ENCODE measurements around the gene COPS2.

DNA sequence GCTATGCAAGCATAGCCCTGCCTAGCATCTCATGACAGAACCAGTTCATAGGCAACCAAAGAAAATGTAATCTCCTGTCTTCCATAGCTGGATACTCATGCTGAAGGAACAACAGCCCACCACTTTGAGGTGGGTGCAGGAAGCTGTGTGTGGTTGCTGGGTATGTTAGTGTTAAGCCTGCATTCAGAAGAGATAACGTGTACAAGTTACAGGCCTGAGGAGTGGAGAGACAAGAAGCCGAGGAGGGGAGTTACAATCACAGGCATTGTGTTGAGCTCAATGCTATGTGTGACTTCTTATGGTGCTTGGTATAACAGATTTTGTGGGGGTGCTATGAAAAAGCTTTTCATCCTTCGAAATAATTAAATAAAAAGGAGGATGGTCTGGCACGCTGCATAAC, 66.4 kb downstream of the COPS2 start:
- no peak for TF ChIP-seq POLR2A (IDR thresholded peaks at IDR 0.05)
- TF ChIP-seq, protein P1, sequence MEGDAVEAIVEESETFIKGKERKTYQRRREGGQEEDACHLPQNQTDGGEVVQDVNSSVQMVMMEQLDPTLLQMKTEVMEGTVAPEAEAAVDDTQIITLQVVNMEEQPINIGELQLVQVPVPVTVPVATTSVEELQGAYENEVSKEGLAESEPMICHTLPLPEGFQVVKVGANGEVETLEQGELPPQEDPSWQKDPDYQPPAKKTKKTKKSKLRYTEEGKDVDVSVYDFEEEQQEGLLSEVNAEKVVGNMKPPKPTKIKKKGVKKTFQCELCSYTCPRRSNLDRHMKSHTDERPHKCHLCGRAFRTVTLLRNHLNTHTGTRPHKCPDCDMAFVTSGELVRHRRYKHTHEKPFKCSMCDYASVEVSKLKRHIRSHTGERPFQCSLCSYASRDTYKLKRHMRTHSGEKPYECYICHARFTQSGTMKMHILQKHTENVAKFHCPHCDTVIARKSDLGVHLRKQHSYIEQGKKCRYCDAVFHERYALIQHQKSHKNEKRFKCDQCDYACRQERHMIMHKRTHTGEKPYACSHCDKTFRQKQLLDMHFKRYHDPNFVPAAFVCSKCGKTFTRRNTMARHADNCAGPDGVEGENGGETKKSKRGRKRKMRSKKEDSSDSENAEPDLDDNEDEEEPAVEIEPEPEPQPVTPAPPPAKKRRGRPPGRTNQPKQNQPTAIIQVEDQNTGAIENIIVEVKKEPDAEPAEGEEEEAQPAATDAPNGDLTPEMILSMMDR (IDR thresholded peaks at IDR 0.05), result no peak

Measured in right lobe of liver (tissue), 4 donors.